IgD-negative memory B cell (primary cell): ENCODE data around the gene EDN1. TPM values are rescaled to one million over a fixed set of nuclear protein-coding genes. Genes with fewer than 3 reads are reported as not detected.

ENCODE experiments used
- H3K27ac Mint-ChIP-seq, 3 donors: one replicate each; pipeline ENCODE4 v1.8.0; 2020 to 2022; ENCODE audit warnings: mild to moderate bottlenecking in 3 of 3, mixed read lengths in 3 of 3, moderate library complexity in 1 of 3
- H3K27me3 Mint-ChIP-seq: one replicate; pipeline ENCODE4 v1.8.0; 2021; ENCODE audit warnings: mixed read lengths
- H3K36me3 Mint-ChIP-seq: one replicate; pipeline ENCODE4 v1.8.0; 2020; ENCODE audit warnings: mild to moderate bottlenecking, mixed read lengths
- H3K4me1 Mint-ChIP-seq, 3 donors: one replicate each; pipeline ENCODE4 v1.8.0; 2020 to 2022; ENCODE audit warnings: mixed read lengths in 3 of 3, mild to moderate bottlenecking in 1 of 3
- H3K4me3 Mint-ChIP-seq, 4 donors: one replicate each; pipeline ENCODE4 v1.8.0; 2020 to 2022; ENCODE audit warnings: mild to moderate bottlenecking in 4 of 4, mixed read lengths in 4 of 4, moderate library complexity in 3 of 4
- H3K9me3 Mint-ChIP-seq, 3 donors: one replicate each; pipeline ENCODE4 v1.8.0; 2020 to 2021; ENCODE audit warnings: mixed read lengths in 3 of 3, mild to moderate bottlenecking in 1 of 3
- polyA plus RNA-seq: library from polyadenylated mRNA; unstranded; fragments of 300-500 nt; fragmentation: Illumina TruSeq; gene quantifications from one replicate; pipeline ENCODE4 v1.2.3, GENCODE V29; 2021

EDN1 gene
- polyA plus RNA-seq, 1 donor from 2014 or later: not detected

- Mint-ChIP-seq H3K4me3 (no peak overlapping the region), H3K27ac (no peak overlapping the region), H3K4me1 (peaks cover under 1 to 5% (median 2%) of the 10 kb centered on the region in 3 donors), H3K36me3 (peaks cover 2% of the 10 kb centered on the region), H3K27me3 (peaks cover 28% of the 10 kb centered on the region), H3K9me3 (no peaks in the 10 kb centered on the region)
Observed at GRCh38 chr6:12294851-12295536, 4.8 kb downstream of the EDN1 start.

- no peak overlapping the region for H3K27ac Mint-ChIP-seq
- peaks cover 2% of the 10 kb centered on the region for H3K36me3 Mint-ChIP-seq
- no peak overlapping the region for H3K4me3 Mint-ChIP-seq
- H3K9me3 Mint-ChIP-seq: no peaks in the 10 kb centered on the region
- peaks cover 25% of the 10 kb centered on the region for H3K27me3 Mint-ChIP-seq
- H3K4me1 Mint-ChIP-seq: peaks cover 0 to 3% (median 2%) of the 10 kb centered on the region in 3 donors
Observed at GRCh38 chr6:12295558-12296254, 5.5 kb downstream of the EDN1 start.

GRCh38 chr6:12296255-12296573 lies 6.1 kb downstream of the EDN1 start:
- Mint-ChIP-seq H3K27me3 (peaks cover 24% of the 10 kb centered on the region), H3K27ac (no peak overlapping the region), H3K4me1 (peaks cover 0 to 2% (median 2%) of the 10 kb centered on the region in 3 donors), H3K36me3 (peaks cover 2% of the 10 kb centered on the region), H3K4me3 (no peak overlapping the region), H3K9me3 (no peaks in the 10 kb centered on the region)

GRCh38 chr6:12296604-12297003 lies 6.4 kb downstream of the EDN1 start:
- Mint-ChIP-seq H3K4me1 (peaks cover 0 to 2% (median 0%) of the 10 kb centered on the region in 3 donors), H3K9me3 (no peaks in the 10 kb centered on the region), H3K36me3 (peaks cover 2% of the 10 kb centered on the region), H3K4me3 (no peak overlapping the region), H3K27ac (no peak overlapping the region), H3K27me3 (peaks cover 21% of the 10 kb centered on the region)

- peaks cover 2% of the 10 kb centered on the region for H3K36me3 Mint-ChIP-seq
Observed at GRCh38 chr6:12297363-12298016, 7.3 kb downstream of the EDN1 start.

GRCh38 chr6:12298017-12298978 lies 8.1 kb downstream of the EDN1 start:
- peaks cover 8% of the 10 kb centered on the region for H3K27me3 Mint-ChIP-seq
- H3K27ac Mint-ChIP-seq: no peak overlapping the region
- peaks cover 0 to 1% (median 0%) of the 10 kb centered on the region in 3 donors for H3K9me3 Mint-ChIP-seq
- no peaks in the 10 kb centered on the region for H3K4me1 Mint-ChIP-seq
- no peak overlapping the region for H3K4me3 Mint-ChIP-seq
- peaks cover 2% of the 10 kb centered on the region for H3K36me3 Mint-ChIP-seq

More at GRCh38 chr6:12297363-12298016, 7.3 kb downstream of the EDN1 start:
- peaks cover 14% of the 10 kb centered on the region for H3K27me3 Mint-ChIP-seq
- no peaks in the 10 kb centered on the region for H3K4me1 Mint-ChIP-seq
- no peak overlapping the region for H3K27ac Mint-ChIP-seq
- peaks cover 0 to 1% (median 0%) of the 10 kb centered on the region in 3 donors for H3K9me3 Mint-ChIP-seq
- H3K4me3 Mint-ChIP-seq: no peak overlapping the region

- H3K9me3 Mint-ChIP-seq: peaks cover 0 to 1% (median 0%) of the 10 kb centered on the region in 3 donors
- H3K36me3 Mint-ChIP-seq: peaks cover 2% of the 10 kb centered on the region
- peaks cover 3% of the 10 kb centered on the region for H3K27me3 Mint-ChIP-seq
- H3K27ac Mint-ChIP-seq: no peak overlapping the region
- H3K4me1 Mint-ChIP-seq: no peaks in the 10 kb centered on the region
- H3K4me3 Mint-ChIP-seq: no peak overlapping the region
Observed at GRCh38 chr6:12298995-12299394, 8.8 kb downstream of the EDN1 start.

- no peaks in the 10 kb centered on the region for H3K4me1 Mint-ChIP-seq
- H3K27me3 Mint-ChIP-seq: peaks cover 7% of the 10 kb centered on the region
- H3K36me3 Mint-ChIP-seq: peaks cover 2% of the 10 kb centered on the region
- H3K9me3 Mint-ChIP-seq: peaks cover 0 to 1% (median 0%) of the 10 kb centered on the region in 3 donors
- no peak overlapping the region for H3K27ac Mint-ChIP-seq
- no peak overlapping the region for H3K4me3 Mint-ChIP-seq
Observed at GRCh38 chr6:12301018-12301417, 10.9 kb downstream of the EDN1 start.

GRCh38 chr6:12304487-12304886 lies 14.3 kb downstream of the EDN1 start:
- Mint-ChIP-seq H3K4me3 (no peak overlapping the region), H3K27ac (no peak overlapping the region), H3K4me1 (no peaks in the 10 kb centered on the region), H3K9me3 (peaks cover 0 to 1% (median 0%) of the 10 kb centered on the region in 3 donors), H3K27me3 (peaks cover 7% of the 10 kb centered on the region), H3K36me3 (no peaks in the 10 kb centered on the region)

GRCh38 chr6:12309070-12309469 lies 18.9 kb downstream of the EDN1 start:
- H3K4me3 Mint-ChIP-seq: no peak overlapping the region
- H3K27ac Mint-ChIP-seq: no peak overlapping the region
- peaks cover 4% of the 10 kb centered on the region for H3K27me3 Mint-ChIP-seq
- H3K9me3 Mint-ChIP-seq: no peaks in the 10 kb centered on the region
- H3K4me1 Mint-ChIP-seq: no peaks in the 10 kb centered on the region
- no peaks in the 10 kb centered on the region for H3K36me3 Mint-ChIP-seq

GRCh38 chr6:12311106-12311505 lies 20.9 kb downstream of the EDN1 start:
- Mint-ChIP-seq H3K9me3 (peaks cover 0 to 2% (median 0%) of the 10 kb centered on the region in 3 donors), H3K27me3 (no peaks in the 10 kb centered on the region), H3K27ac (no peak overlapping the region), H3K4me3 (no peak overlapping the region), H3K36me3 (no peaks in the 10 kb centered on the region), H3K4me1 (no peaks in the 10 kb centered on the region)

- H3K4me1 Mint-ChIP-seq: no peaks in the 10 kb centered on the region
- H3K36me3 Mint-ChIP-seq: no peaks in the 10 kb centered on the region
- H3K9me3 Mint-ChIP-seq: peaks cover 0 to 6% (median 0%) of the 10 kb centered on the region in 3 donors
- no peak overlapping the region for H3K27ac Mint-ChIP-seq
- H3K27me3 Mint-ChIP-seq: no peaks in the 10 kb centered on the region
- no peak overlapping the region for H3K4me3 Mint-ChIP-seq
Observed at GRCh38 chr6:12312736-12313135, 22.6 kb downstream of the EDN1 start.

- Mint-ChIP-seq H3K27ac (no peak overlapping the region), H3K9me3 (peaks cover 0 to 6% (median 0%) of the 10 kb centered on the region in 3 donors), H3K4me3 (no peak overlapping the region), H3K36me3 (peaks cover 2% of the 10 kb centered on the region), H3K27me3 (no peaks in the 10 kb centered on the region), H3K4me1 (no peaks in the 10 kb centered on the region)
Observed at GRCh38 chr6:12313306-12313991, 23.3 kb downstream of the EDN1 start.

- peaks cover 2% of the 10 kb centered on the region for H3K36me3 Mint-ChIP-seq
- no peak overlapping the region for H3K4me3 Mint-ChIP-seq
- H3K9me3 Mint-ChIP-seq: peaks cover 0 to 6% (median 3%) of the 10 kb centered on the region in 3 donors
- H3K27ac Mint-ChIP-seq: no peak overlapping the region
- H3K27me3 Mint-ChIP-seq: no peaks in the 10 kb centered on the region
- no peaks in the 10 kb centered on the region for H3K4me1 Mint-ChIP-seq
Observed at GRCh38 chr6:12313992-12314589, 23.9 kb downstream of the EDN1 start.
